Left lung (tissue), 10 donors: ENCODE data around the gene TRAPPC6A. TPM values are rescaled to one million over a fixed set of nuclear protein-coding genes. Genes with fewer than 3 reads are reported as not detected.
A peak's percentile ranks its signal among the peaks of the same experiment; 100 is the strongest.

ENCODE experiments used
- ATAC-seq: fragments of 200-7000 bp; cut with Tn5 transposase; one replicate; pipeline ENCODE4 v1.9.1; 2020; ENCODE audit warnings: moderate library complexity
- DNase-seq, 4 donors: peaks; one replicate each; pipeline ENCODE4 v3.0.0-alpha.2; 2013 to 2020
- H3K27ac ChIP-seq, 2 donors: fragments of 200-600 bp; sonication (generic) in 1 of 2; one replicate each; pipeline versions ENCODE4 v1.5.0 to v1.8.0; 2020 to 2021
- H3K27me3 ChIP-seq, 2 donors: fragments of 200-600 bp; sonication (generic) in 1 of 2; one replicate each; pipeline versions ENCODE4 v1.5.0 to v1.8.0; 2020 to 2021
- H3K36me3 ChIP-seq, 2 donors: fragments of 200-600 bp; sonication (generic) in 1 of 2; one replicate each; pipeline versions ENCODE4 v1.5.0 to v1.8.0; 2020 to 2021
- H3K4me1 ChIP-seq, 2 donors: fragments of 200-600 bp; one replicate each; pipeline ENCODE4 v1.8.0; 2021
- H3K4me3 ChIP-seq, 2 donors: fragments of 200-600 bp; sonication (generic) in 1 of 2; one replicate each; pipeline versions ENCODE4 v1.5.0 to v1.8.0; 2020 to 2021; ENCODE audit warnings: mild to moderate bottlenecking in 1 of 2
- H3K9me3 ChIP-seq, 2 donors: fragments of 200-600 bp; sonication (generic) in 1 of 2; one replicate each; pipeline versions ENCODE4 v1.5.0 to v1.8.0; 2020 to 2021
- CTCF ChIP-seq, 2 donors: fragments of 200-600 bp; sonication (generic) in 1 of 2; IDR thresholded peaks; one replicate each; pipeline versions ENCODE4 v1.5.0 to v1.8.0; 2021; ENCODE audit warnings: antibody characterized with exemption in 2 of 2
- intact Hi-C, 2 donors: fragments of 100-400 bp; cut with DNase I; formaldehyde crosslinking; loops; one replicate each; pipeline versions ENCODE4 v1.11.2 to v1.14.2; 2022
- polyA plus RNA-seq, 6 donors: library from polyadenylated mRNA; unstranded; fragments of 120-200 nt; gene quantifications; one replicate each; pipeline ENCODE4 v1.2.1, GENCODE V29; 2013; ENCODE audit not compliant: insufficient read length in 6 of 6
- total RNA-seq, 2 donors: library from RNA; stranded (reverse); fragmentation: NEBNext Ultra II Directional; extraction: Animal tissue kit (Norgen Biotek cat#: 25700); gene quantifications; one replicate each; pipeline ENCODE4 v1.2.1, GENCODE V29; 2021
- donor health status: DM: no; HTN: yes; CAD: no.
- donor health status: DM: no; HTN: no; CAD: no.

Gene TRAPPC6A
- total and polyA plus RNA-seq, 8 donors, result 13.0 to 28.9 (median 23.2) TPM

- intact Hi-C loops, result no loop called here
- no peak overlapping the region for H3K27ac ChIP-seq
- no peaks in the 10 kb centered on the region for H3K9me3 ChIP-seq
- H3K27me3 ChIP-seq, result peaks cover 29 to 90% of the 10 kb centered on the region in 2 donors
- H3K36me3 ChIP-seq, result no peaks in the 10 kb centered on the region
- peaks cover 22 to 29% of the 10 kb centered on the region in 2 donors for H3K4me1 ChIP-seq
- H3K4me3 ChIP-seq, result no peak overlapping the region
- TF ChIP-seq CTCF (IDR thresholded peaks at IDR 0.05), result no peak
- ATAC-seq (peak; percentile 9), DNase-seq (no peak)
Observed at GRCh38 chr19:45154064-45154827, 23.8 kb downstream of the TRAPPC6A start.

- peaks cover 29 to 83% of the 10 kb centered on the region in 2 donors for H3K27me3 ChIP-seq
- intact Hi-C loops, result no loop called here
- TF ChIP-seq CTCF (IDR thresholded peaks at IDR 0.05), result no peak
- DNase-seq, result peak in 1 of 4 donors; percentile 44
- H3K36me3 ChIP-seq, result peaks cover 0 to 4% of the 10 kb centered on the region in 2 donors
- H3K9me3 ChIP-seq, result no peaks in the 10 kb centered on the region
- no peak overlapping the region for H3K27ac ChIP-seq
- H3K4me3 ChIP-seq, result peak overlapping the region in 1 of 2 donors; percentile 17
- peaks cover 22 to 29% of the 10 kb centered on the region in 2 donors for H3K4me1 ChIP-seq
- ATAC-seq, result peak; percentile 61
Observed at GRCh38 chr19:45153339-45154063, 24.5 kb downstream of the TRAPPC6A start.

- Histone ChIP-seq H3K9me3 (no peaks in the 10 kb centered on the region), H3K27me3 (peaks cover 29 to 75% of the 10 kb centered on the region in 2 donors), H3K4me1 (peaks cover 22 to 29% of the 10 kb centered on the region in 2 donors), H3K4me3 (peak overlapping the region in 1 of 2 donors; percentile 17), H3K36me3 (peaks cover 0 to 11% of the 10 kb centered on the region in 2 donors), H3K27ac (no peak overlapping the region)
- peak in 1 of 4 donors; percentile 48 for DNase-seq
- TF ChIP-seq CTCF (IDR thresholded peaks at IDR 0.05), result no peak
- peak; percentile 66 for ATAC-seq
- intact Hi-C loops, result no loop called here
Observed at GRCh38 chr19:45152504-45153338, 25.3 kb downstream of the TRAPPC6A start.

GRCh38 chr19:45151821-45152503 lies 26.1 kb downstream of the TRAPPC6A start:
- no peak for TF ChIP-seq CTCF (IDR thresholded peaks at IDR 0.05)
- intact Hi-C loops, result no loop called here
- Histone ChIP-seq H3K27ac (no peak overlapping the region), H3K4me3 (peak overlapping the region in 1 of 2 donors; percentile 17), H3K9me3 (no peaks in the 10 kb centered on the region), H3K36me3 (peaks cover 0 to 18% of the 10 kb centered on the region in 2 donors), H3K27me3 (peaks cover 29 to 67% of the 10 kb centered on the region in 2 donors), H3K4me1 (peaks cover 22 to 29% of the 10 kb centered on the region in 2 donors)
- no peak for DNase-seq
- ATAC-seq, result no peak
